MV-4-11 (cell line): ENCODE measurements around the gene CNTN4.

Experiments used
- DNase-seq: peaks from one replicate; lab custom pipeline; 2025; lab: John Stamatoyannopoulos, UW

The CNTN4 gene

GRCh38 chr3:3105246-3105645 is 1006.6 kb downstream of the CNTN4 start:
- DNase-seq: no peak

GRCh38 chr3:3105815-3106214 is 1007.1 kb downstream of the CNTN4 start:
- no peak for DNase-seq

- DNase-seq: no peak
Measured at GRCh38 chr3:3107181-3107580, 1008.5 kb downstream of the CNTN4 start.
